ENCODE data around the gene CIITA. TPM values are rescaled to one million over a fixed set of nuclear protein-coding genes. Genes with fewer than 3 reads are reported as not detected.

The CIITA gene
- polyA plus RNA-seq, 10 donors: 1.0 to 3.2 (median 1.7) TPM

GRCh38 chr16:10879681-10880589 is 2.9 kb downstream of the CIITA start:
- no peak for DNase-seq

- DNase-seq: no peak
Measured at GRCh38 chr16:10880594-10881452, 3.8 kb downstream of the CIITA start.

GRCh38 chr16:10881479-10882030 is 4.6 kb downstream of the CIITA start:
- DNase-seq: no peak

DNA sequence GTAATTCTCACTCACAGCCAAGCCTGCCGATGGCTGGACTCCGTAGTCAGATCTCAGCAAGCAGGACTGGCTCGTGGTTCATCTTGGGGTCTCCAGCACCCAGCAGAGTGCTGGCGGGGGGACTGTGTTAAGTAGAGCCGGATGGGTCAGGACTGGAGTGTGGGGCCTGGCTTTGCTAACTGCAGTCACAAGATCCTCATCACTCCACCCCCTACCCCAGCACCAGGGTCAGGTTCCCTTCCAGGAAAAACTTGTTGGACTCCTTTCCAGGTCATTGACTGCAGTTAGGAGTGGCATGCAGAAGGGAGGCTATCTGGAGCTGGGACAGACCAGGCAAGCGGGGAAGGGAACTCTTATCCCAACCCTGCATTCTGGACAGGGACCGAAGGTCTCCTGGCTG is 6.0 kb downstream of the CIITA start:
- DNase-seq: no peak

DNA sequence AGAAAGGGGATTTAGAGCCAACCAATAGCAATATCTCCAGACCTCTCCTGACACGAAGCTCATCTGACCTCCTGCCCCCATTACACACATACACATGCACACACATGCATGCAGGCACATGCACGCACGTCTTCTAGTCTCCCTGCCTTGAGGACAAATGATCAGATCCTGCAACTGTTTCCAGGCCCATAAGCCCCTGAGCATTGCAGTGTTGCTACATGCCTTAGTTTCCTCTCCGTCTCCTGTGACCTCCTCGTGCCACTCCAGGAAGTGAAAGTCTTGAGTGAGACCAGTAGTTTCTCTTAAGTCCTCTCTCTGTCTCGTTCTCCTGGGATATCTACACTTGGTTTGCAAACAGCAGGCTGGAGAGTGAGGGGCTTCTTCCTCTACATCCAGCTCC is 8.2 kb downstream of the CIITA start:
- DNase-seq: peak in 1 of 3 donors; percentile 40

GRCh38 chr16:10888320-10888937 is 11.4 kb downstream of the CIITA start:
- DNase-seq: no peak

DNA sequence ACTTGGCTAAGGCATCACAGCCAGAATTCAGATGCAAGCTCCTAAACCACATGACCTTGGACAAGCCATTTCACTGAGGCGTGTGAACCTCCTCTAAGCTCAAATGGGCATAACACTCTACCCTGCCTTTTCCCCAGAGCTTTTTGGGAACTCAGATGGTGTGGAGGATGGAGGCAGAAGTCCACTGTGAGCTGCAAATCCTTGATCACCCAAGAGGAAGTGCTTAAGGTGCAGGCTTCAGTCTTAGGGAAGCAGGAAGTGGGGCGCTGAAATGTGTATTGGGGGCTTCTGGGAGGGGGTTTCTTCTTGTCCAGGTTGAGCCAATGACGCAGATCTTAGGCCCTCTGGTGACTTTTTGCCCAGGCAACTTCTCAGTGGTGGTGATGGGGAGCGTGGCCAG is 12.9 kb downstream of the CIITA start:
- no peak for DNase-seq

DNA sequence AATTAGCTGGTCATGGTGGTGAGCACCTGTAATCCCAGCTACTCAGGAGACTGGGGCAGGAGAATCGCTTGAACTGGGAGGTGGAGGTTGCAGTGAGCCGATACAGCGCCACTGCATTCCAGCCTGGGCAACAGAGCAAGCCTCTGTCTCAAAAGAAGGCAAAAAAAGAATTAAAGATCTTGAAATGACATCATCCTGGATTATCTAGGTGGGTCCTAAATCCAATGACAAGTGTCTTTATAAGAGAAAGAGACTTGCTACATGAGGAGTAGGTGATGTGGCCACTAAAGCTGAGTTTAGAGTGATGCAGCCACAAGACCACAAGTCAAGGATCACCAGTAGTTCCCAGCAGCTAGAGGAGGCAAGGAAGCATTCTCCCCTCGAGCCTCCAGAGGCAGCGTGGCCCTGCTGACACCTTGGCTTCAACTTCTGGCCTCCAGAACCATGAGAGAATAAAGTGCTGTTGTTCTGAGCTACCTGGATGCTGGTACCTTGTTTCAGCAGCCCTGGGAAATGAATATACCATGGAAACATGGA is 15.8 kb downstream of the CIITA start:
- DNase-seq: no peak

DNA sequence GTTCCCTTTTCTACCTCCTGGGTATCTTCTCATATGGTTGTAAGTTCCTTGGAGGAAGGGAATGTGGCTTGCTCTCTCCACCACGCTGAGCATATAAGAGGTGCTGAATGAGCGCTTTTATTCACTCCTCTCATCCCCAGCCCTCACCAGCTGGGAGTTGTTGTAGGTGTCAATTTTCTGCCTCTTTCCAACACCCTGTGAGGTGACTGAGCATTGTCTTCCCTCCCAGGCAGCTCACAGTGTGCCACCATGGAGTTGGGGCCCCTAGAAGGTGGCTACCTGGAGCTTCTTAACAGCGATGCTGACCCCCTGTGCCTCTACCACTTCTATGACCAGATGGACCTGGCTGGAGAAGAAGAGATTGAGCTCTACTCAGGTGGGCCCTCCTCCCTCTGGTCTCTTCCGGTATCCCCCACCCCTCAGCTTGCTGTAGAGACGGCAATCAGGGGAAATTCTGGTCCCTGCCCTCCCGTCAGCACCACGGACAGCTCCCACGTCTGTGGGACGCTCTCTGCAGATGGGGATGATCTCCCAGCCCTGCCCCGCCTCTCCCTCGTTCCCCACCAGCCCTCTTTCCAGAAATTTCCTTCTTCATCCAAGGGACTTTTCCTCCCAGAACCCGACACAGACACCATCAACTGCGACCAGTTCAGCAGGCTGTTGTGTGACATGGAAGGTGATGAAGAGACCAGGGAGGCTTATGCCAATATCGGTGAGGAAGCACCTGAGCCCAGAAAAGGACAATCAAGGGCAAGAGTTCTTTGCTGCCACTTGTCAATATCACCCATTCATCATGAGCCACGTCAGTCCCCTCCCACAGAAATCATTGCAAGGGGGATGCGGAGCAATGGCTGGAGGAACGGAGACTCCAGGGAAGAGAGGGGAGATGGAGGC is 18.3 kb downstream of the CIITA start:
- DNase-seq: peak; percentile 44 to 79 (median 73)

DNA sequence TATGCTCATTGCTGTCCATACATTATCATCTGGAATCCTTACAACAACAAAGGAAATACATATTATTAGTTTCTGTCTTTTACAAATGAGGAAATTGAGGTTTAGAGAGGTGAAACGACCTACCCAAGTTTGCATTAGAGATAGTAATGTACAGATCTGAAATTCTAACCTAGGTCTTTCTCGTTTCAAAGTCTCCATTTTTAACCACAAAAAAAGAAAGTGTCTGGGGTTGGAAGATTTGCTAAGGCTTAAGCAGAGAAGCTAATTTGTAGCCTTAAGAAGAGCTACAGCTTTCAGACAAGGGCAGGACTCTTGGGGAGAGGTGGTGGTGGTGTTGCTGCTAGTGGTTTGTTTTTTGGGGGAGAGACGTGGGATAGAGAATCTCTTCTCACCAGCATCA is 19.2 kb downstream of the CIITA start:
- no peak for DNase-seq

GRCh38 chr16:10896723-10897122 is 19.7 kb downstream of the CIITA start:
- DNase-seq: no peak

DNA sequence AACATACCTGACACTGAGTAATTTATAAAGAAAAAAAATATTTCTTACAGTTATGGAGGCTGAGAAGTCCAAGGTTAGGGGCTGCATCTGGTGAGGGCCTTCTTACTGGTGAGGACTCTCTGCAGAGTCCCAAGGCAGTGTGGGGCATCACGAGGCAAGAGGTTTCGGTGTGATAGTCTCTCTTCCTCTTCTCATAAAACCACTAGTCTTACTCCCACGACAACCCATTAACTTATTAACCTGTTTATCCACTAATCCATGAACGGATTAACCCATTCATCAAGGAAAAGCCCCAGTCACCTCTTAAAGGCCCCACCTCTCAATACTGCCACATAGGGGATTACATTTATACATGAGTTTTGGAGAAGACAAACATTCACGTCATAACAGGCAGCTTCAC is 20.1 kb downstream of the CIITA start:
- DNase-seq: no peak

DNA sequence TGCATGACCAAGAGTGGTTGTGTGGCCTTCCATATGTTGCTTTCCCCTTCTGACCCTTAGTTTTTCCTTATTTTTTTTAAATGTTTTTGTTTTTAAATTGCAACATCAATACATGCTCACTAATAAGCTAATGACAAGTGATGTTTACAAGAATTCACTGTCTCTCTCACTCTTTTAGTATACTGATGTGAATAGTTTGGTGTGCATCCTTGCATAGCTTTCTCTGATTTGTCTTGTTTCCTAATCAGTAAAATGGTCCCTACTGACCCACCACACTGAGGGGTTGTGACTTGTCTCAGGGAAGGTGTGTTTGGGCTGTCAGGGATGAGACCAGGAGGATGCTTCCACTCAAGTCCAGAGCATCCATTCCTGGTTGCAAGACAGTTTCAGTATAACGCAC is 26.0 kb downstream of the CIITA start:
- no peak for DNase-seq

DNA sequence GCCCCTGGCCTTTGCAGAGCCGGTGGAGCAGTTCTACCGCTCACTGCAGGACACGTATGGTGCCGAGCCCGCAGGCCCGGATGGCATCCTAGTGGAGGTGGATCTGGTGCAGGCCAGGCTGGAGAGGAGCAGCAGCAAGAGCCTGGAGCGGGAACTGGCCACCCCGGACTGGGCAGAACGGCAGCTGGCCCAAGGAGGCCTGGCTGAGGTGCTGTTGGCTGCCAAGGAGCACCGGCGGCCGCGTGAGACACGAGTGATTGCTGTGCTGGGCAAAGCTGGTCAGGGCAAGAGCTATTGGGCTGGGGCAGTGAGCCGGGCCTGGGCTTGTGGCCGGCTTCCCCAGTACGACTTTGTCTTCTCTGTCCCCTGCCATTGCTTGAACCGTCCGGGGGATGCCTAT is 29.5 kb downstream of the CIITA start:
- DNase-seq: no peak

DNA sequence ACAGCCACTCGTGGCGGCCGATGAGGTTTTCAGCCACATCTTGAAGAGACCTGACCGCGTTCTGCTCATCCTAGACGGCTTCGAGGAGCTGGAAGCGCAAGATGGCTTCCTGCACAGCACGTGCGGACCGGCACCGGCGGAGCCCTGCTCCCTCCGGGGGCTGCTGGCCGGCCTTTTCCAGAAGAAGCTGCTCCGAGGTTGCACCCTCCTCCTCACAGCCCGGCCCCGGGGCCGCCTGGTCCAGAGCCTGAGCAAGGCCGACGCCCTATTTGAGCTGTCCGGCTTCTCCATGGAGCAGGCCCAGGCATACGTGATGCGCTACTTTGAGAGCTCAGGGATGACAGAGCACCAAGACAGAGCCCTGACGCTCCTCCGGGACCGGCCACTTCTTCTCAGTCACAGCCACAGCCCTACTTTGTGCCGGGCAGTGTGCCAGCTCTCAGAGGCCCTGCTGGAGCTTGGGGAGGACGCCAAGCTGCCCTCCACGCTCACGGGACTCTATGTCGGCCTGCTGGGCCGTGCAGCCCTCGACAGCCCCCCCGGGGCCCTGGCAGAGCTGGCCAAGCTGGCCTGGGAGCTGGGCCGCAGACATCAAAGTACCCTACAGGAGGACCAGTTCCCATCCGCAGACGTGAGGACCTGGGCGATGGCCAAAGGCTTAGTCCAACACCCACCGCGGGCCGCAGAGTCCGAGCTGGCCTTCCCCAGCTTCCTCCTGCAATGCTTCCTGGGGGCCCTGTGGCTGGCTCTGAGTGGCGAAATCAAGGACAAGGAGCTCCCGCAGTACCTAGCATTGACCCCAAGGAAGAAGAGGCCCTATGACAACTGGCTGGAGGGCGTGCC is 30.1 kb downstream of the CIITA start:
- no peak for DNase-seq

DNA sequence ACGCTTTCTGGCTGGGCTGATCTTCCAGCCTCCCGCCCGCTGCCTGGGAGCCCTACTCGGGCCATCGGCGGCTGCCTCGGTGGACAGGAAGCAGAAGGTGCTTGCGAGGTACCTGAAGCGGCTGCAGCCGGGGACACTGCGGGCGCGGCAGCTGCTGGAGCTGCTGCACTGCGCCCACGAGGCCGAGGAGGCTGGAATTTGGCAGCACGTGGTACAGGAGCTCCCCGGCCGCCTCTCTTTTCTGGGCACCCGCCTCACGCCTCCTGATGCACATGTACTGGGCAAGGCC is 30.7 kb downstream of the CIITA start:
- no peak for DNase-seq

DNA sequence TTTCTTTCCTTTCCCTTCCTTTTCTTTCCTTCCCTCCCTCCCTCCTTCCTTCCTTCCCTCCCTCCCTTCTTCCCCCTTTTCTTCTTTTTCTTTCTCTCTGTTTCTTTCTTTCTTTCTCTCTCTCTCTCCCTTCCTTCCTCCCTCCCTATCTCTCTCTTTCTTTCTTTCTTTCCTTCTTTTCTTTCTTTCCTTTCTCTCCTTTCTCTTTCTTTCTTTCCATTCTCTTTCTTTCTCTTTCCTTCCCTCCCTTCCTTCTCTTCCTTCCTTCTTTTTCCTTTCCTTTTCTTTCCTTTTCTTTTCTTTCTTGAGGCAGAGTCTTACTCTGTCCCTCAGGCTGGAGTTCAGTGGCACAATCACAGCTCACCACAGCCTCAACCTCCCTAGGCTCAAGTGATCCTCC is 34.3 kb downstream of the CIITA start:
- no peak for DNase-seq

DNA sequence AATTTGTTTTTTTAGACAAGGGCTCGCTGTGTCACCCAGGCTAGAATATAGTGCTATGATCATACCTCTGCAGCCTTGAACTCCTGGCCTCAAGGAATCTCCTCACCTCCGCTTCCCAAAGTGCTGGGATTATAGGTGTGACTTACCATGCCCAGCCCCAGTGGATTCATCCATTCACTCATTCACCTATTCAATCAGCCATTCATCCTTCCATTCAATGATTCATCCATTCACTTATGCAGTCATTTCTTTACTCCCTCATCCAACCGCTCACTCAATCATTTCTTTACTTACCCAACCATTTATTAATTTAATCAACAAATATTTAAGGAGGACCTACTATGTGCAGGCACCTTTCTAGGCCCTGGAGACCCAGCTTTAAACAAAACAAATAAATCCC is 39.5 kb downstream of the CIITA start:
- no peak for DNase-seq

GRCh38 chr16:10918294-10919002 is 41.4 kb downstream of the CIITA start:
- DNase-seq: peak; percentile 89 to 96 (median 94)

Data from muscle of back (tissue), 11 donors.